SK-N-SH treated with all-trans-retinoic acid at 6 μM for 48 hours (cell line): Measurements from ENCODE around the gene CETP.

Experiments
- ATAC-seq: fragments of 200-7000 bp; cut with Tn5 transposase; 3 replicates; pipeline ENCODE4 v1.9.1; 2020; ENCODE audit warnings: mild to moderate bottlenecking, moderate library complexity
- ARNTL ChIP-seq: fragments of 450-650 bp; formaldehyde crosslinking; IDR thresholded peaks from 2 replicates; pipeline ENCODE4 v1.5.0; 2020; ENCODE audit warnings: low read depth, mild to moderate bottlenecking, moderate library complexity, borderline replicate concordance
- BACH2 ChIP-seq: fragments of 250-450 bp; sonication (Bioruptor Pico); IDR thresholded peaks from 2 replicates; pipeline ENCODE4 v1.9.0; 2021; ENCODE audit warnings: mild to moderate bottlenecking, borderline replicate concordance
- CSDC2 ChIP-seq: fragments of 250-450 bp; sonication (Bioruptor Pico); IDR thresholded peaks from 2 replicates; pipeline ENCODE4 v1.5.0; 2020; ENCODE audit warnings: mild to moderate bottlenecking, moderate library complexity
- ESRRG ChIP-seq: fragments of 250-450 bp; sonication (Bioruptor Pico); IDR thresholded peaks from 2 replicates; pipeline ENCODE4 v1.6.1; 2021; ENCODE audit warnings: mild to moderate bottlenecking
- GLIS3 ChIP-seq: fragments of 250-450 bp; sonication (Bioruptor Pico); IDR thresholded peaks from 2 replicates; pipeline ENCODE4 v1.5.0; 2020; ENCODE audit warnings: mild to moderate bottlenecking, moderate library complexity
- ISL1 ChIP-seq: fragments of 250-450 bp; sonication (Bioruptor Pico); IDR thresholded peaks from 2 replicates; pipeline ENCODE4 v2.1.2; 2022; ENCODE audit warnings: mild to moderate bottlenecking, moderate library complexity
- OSR1 ChIP-seq: fragments of 250-450 bp; sonication (Bioruptor Pico); IDR thresholded peaks from 2 replicates; pipeline ENCODE4 v1.8.0; 2022; ENCODE audit warnings: moderate library complexity, mild to moderate bottlenecking, inconsistent platforms
- PPARA ChIP-seq: fragments of 250-450 bp; sonication (Bioruptor Pico); IDR thresholded peaks from 2 replicates; pipeline ENCODE4 v1.5.0; 2020; ENCODE audit warnings: mild to moderate bottlenecking, borderline replicate concordance
- RARB ChIP-seq: fragments of 250-450 bp; sonication (Bioruptor Pico); IDR thresholded peaks from 2 replicates; pipeline ENCODE4 v1.8.0; 2021; ENCODE audit warnings: mild to moderate bottlenecking, moderate library complexity
- SNAI2 ChIP-seq: fragments of 250-450 bp; sonication (Bioruptor Pico); IDR thresholded peaks from 2 replicates; pipeline ENCODE4 v1.5.0; 2020; ENCODE audit warnings: mild to moderate bottlenecking, moderate library complexity
- TCF4 ChIP-seq: fragments of 250-450 bp; sonication (Bioruptor Pico); IDR thresholded peaks from 2 replicates; pipeline ENCODE4 v1.8.0; 2021; ENCODE audit warnings: mild to moderate bottlenecking, moderate library complexity, borderline replicate concordance
- TOX ChIP-seq: fragments of 250-450 bp; sonication (Bioruptor Pico); IDR thresholded peaks from 2 replicates; pipeline ENCODE4 v1.8.0; 2021; ENCODE audit warnings: mild to moderate bottlenecking, moderate library complexity, borderline replicate concordance
- ZC3H10 ChIP-seq: fragments of 250-450 bp; sonication (Bioruptor Pico); IDR thresholded peaks from 2 replicates; pipeline ENCODE4 v1.5.1; 2021; ENCODE audit warnings: mild to moderate bottlenecking, moderate library complexity
- ZFP3 ChIP-seq: fragments of 250-450 bp; sonication (Bioruptor Pico); IDR thresholded peaks from 2 replicates; pipeline ENCODE4 v1.5.0; 2020; ENCODE audit warnings: mild to moderate bottlenecking, moderate library complexity
- ZFP30 ChIP-seq: fragments of 450-650 bp; formaldehyde crosslinking; IDR thresholded peaks from 2 replicates; pipeline ENCODE4 v1.5.0; 2022; ENCODE audit warnings: mild to moderate bottlenecking, moderate library complexity
- ZNF565 ChIP-seq: fragments of 450-650 bp; formaldehyde crosslinking; conservative IDR thresholded peaks from 2 replicates; pipeline ENCODE4 v1.5.0; 2020; ENCODE audit warnings: low read depth, mild to moderate bottlenecking, moderate library complexity
- ZNF70 ChIP-seq: fragments of 450-650 bp; formaldehyde crosslinking; IDR thresholded peaks from 2 replicates; pipeline ENCODE4 v1.5.0; 2020; ENCODE audit warnings: mild to moderate bottlenecking, moderate library complexity
- TF ChIP-seq, protein P1 (sequence below): fragments of 250-450 bp; sonication (Bioruptor Pico); IDR thresholded peaks from 2 replicates; pipeline ENCODE4 v1.5.0; 2020; ENCODE audit warnings: mild to moderate bottlenecking, moderate library complexity
- TF ChIP-seq, protein P2 (sequence below): fragments of 250-450 bp; sonication (Bioruptor Pico); IDR thresholded peaks from 2 replicates; pipeline ENCODE4 v1.5.1; 2020; ENCODE audit warnings: low read depth, mild to moderate bottlenecking, moderate library complexity
- TF ChIP-seq, protein P3 (sequence below): fragments of 250-450 bp; sonication (Bioruptor Pico); IDR thresholded peaks from 2 replicates; pipeline ENCODE4 v1.5.1; 2021; ENCODE audit warnings: mild to moderate bottlenecking, moderate library complexity
- TF ChIP-seq, protein P4 (sequence below): fragments of 250-450 bp; sonication (Bioruptor Pico); IDR thresholded peaks from 2 replicates; pipeline ENCODE4 v1.8.0; 2021; ENCODE audit warnings: low read depth, mild to moderate bottlenecking, moderate library complexity, borderline replicate concordance

The CETP gene

DNA sequence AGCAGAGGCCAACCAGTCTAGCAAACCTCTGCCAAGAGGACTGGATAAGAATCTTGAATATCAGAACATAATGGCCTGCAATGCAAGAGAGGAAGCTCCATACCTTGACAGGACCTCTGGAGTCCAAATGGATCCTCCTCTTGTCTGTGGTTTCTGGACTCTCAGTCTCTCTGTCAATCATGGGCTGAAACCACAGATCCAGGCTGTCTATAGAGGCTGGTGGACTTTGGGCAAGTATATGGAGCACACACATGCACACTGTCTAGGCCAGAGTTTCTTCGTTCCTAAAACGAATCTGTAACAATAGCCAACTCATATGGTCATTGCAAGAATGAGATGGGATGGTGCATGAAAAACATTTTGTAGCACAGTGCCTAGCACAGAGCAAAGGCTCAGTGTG, 65.3 kb downstream of the CETP start (continued):
- TF ChIP-seq, protein P1, sequence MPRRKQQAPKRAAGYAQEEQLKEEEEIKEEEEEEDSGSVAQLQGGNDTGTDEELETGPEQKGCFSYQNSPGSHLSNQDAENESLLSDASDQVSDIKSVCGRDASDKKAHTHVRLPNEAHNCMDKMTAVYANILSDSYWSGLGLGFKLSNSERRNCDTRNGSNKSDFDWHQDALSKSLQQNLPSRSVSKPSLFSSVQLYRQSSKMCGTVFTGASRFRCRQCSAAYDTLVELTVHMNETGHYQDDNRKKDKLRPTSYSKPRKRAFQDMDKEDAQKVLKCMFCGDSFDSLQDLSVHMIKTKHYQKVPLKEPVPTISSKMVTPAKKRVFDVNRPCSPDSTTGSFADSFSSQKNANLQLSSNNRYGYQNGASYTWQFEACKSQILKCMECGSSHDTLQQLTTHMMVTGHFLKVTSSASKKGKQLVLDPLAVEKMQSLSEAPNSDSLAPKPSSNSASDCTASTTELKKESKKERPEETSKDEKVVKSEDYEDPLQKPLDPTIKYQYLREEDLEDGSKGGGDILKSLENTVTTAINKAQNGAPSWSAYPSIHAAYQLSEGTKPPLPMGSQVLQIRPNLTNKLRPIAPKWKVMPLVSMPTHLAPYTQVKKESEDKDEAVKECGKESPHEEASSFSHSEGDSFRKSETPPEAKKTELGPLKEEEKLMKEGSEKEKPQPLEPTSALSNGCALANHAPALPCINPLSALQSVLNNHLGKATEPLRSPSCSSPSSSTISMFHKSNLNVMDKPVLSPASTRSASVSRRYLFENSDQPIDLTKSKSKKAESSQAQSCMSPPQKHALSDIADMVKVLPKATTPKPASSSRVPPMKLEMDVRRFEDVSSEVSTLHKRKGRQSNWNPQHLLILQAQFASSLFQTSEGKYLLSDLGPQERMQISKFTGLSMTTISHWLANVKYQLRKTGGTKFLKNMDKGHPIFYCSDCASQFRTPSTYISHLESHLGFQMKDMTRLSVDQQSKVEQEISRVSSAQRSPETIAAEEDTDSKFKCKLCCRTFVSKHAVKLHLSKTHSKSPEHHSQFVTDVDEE (CRISPR knock-in tag), result no peak
- TF ChIP-seq TCF4, result no peak
- TF ChIP-seq ISL1 (CRISPR knock-in tag), result no peak

DNA sequence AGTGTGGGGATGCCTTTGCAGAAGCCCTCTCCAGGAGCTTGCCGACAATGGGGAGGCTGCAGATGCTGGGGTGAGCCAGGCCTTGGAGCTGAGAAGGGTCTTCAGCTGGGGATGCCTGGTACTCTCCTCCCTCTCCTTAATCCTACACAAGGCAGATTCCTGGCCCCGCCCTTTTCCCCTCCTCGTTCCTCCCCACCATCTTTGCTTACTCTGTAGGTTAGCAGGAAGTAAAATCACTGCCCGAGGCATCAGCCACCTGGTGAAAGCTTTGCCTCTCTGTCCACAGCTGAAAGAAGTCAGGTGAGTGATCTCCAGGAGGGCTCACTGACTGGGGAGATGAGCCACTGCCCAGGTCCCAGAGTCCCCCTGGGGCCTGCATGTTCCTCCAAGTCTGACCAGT, 66.3 kb downstream of the CETP start:
- no peak for ATAC-seq
- no peak for TF ChIP-seq ZFP3 (CRISPR knock-in tag)
- TF ChIP-seq, protein P2, sequence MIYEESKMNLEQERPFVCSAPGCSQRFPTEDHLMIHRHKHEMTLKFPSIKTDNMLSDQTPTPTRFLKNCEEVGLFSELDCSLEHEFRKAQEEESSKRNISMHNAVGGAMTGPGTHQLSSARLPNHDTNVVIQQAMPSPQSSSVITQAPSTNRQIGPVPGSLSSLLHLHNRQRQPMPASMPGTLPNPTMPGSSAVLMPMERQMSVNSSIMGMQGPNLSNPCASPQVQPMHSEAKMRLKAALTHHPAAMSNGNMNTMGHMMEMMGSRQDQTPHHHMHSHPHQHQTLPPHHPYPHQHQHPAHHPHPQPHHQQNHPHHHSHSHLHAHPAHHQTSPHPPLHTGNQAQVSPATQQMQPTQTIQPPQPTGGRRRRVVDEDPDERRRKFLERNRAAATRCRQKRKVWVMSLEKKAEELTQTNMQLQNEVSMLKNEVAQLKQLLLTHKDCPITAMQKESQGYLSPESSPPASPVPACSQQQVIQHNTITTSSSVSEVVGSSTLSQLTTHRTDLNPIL, result no peak

DNA sequence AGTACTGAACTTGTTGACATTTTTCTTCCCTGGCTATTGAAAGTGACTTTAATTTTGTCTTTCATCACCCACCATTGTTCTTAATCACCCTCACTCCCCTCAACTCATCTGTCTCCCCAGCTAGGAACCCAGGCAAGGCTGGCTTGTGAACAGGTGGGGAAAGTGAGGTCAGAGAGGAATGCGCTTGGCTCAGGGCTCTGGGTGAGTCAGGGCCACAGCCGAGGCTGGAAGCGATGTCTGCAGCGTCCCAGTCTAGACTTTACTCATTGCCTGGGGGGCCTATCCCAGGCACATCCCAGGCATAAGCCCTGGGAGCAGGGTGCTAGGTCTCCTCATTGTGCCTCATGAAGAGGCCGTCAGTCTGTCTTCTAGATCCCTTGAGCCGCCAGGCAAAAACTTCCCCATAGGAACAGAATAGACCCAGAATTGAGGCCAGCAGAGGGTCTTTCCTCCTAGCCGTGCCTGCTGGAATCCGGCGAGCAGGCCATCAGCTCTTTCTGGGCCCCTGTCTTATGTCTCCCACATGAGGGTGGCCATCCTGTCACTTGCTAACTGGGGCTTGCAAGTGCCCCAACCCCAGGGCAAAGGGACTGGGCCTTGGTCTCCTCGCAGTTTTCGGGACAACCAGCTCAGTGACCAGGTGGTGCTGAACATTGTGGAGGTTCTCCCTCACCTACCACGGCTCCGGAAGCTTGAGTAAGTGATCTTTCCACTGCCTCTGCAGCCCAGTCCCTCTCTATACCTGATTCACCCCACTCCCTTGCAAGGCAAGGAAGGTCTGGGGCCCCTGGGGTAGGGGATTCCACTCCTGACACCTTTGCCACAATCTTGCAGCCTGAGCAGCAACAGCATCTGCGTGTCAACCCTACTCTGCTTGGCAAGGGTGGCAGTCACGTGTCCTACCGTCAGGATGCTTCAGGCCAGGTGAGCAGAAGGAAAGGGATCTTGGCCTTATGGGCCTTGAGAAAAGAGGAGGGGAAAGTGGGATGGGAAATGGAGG, 67.7 kb downstream of the CETP start:
- TF ChIP-seq ZC3H10 (no peak), CSDC2 (CRISPR knock-in tag) (no peak), SNAI2 (CRISPR knock-in tag) (no peak), OSR1 (CRISPR knock-in tag) (no peak), BACH2 (CRISPR knock-in tag) (no peak), ZNF70 (CRISPR knock-in tag) (no peak), ARNTL (no peak), ISL1 (CRISPR knock-in tag) (no peak), RARB (CRISPR knock-in tag) (no peak), TCF4 (no peak), PPARA (no peak), ZNF565 (CRISPR knock-in tag) (no peak)
- TF ChIP-seq, protein P1 (CRISPR knock-in tag), result no peak
- TF ChIP-seq, protein P3, sequence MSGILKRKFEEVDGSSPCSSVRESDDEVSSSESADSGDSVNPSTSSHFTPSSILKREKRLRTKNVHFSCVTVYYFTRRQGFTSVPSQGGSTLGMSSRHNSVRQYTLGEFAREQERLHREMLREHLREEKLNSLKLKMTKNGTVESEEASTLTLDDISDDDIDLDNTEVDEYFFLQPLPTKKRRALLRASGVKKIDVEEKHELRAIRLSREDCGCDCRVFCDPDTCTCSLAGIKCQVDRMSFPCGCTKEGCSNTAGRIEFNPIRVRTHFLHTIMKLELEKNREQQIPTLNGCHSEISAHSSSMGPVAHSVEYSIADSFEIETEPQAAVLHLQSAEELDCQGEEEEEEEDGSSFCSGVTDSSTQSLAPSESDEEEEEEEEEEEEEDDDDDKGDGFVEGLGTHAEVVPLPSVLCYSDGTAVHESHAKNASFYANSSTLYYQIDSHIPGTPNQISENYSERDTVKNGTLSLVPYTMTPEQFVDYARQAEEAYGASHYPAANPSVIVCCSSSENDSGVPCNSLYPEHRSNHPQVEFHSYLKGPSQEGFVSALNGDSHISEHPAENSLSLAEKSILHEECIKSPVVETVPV (CRISPR knock-in tag), result no peak
- ATAC-seq, result peak; percentile 56; the same call in 2 of the 3 replicates

DNA sequence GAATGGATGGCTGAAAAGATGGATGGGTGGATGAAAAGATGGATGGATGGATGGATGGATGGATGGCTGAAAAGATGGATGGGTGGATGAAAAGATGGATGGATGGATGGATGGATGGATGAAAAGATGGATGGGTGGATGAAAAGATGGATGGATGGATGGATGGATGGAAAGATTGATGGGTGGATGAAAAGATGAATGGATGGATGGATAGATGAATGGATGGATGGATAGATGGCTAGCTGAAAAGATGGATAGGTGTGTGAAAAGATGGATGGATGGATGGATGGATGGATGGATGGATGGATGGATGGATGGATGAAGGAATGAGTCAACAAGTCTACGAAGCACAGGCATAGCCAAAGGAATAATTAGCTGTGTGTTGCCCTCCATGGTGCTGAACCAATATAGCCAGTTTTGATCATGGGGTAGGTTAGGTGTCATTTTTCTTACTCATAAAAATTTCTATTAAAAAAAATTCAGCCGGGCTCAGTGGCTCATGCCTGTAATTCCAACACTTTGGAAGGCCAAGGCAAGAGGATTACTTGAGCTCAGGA, 68.7 kb downstream of the CETP start:
- no peak for ATAC-seq
- TF ChIP-seq GLIS3 (CRISPR knock-in tag), result no peak
- TF ChIP-seq ZFP30 (CRISPR knock-in tag), result no peak
- TF ChIP-seq, protein P4, sequence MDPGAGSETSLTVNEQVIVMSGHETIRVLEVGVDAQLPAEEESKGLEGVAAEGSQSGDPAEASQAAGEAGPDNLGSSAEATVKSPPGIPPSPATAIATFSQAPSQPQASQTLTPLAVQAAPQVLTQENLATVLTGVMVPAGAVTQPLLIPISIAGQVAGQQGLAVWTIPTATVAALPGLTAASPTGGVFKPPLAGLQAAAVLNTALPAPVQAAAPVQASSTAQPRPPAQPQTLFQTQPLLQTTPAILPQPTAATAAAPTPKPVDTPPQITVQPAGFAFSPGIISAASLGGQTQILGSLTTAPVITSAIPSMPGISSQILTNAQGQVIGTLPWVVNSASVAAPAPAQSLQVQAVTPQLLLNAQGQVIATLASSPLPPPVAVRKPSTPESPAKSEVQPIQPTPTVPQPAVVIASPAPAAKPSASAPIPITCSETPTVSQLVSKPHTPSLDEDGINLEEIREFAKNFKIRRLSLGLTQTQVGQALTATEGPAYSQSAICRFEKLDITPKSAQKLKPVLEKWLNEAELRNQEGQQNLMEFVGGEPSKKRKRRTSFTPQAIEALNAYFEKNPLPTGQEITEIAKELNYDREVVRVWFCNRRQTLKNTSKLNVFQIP (CRISPR knock-in tag), result no peak
- no peak for TF ChIP-seq OSR1 (CRISPR knock-in tag)
- no peak for TF ChIP-seq BACH2 (CRISPR knock-in tag)
- TF ChIP-seq TOX, result no peak
- TF ChIP-seq ESRRG (CRISPR knock-in tag), result no peak
- TF ChIP-seq SNAI2 (CRISPR knock-in tag), result no peak
- TF ChIP-seq, protein P3 (CRISPR knock-in tag), result no peak
- TF ChIP-seq, protein P2, result no peak
- no peak for TF ChIP-seq ARNTL
- no peak for TF ChIP-seq PPARA
- TF ChIP-seq ZNF565 (CRISPR knock-in tag), result no peak
- no peak for TF ChIP-seq ZNF70 (CRISPR knock-in tag)
